ENCODE results near the gene FNBP1. TPM values are rescaled to one million over a fixed set of nuclear protein-coding genes. Genes with fewer than 3 reads are reported as not detected.

FNBP1 gene
- 10 to 100 TPM; 40.9 to 53.7 (median 47.7) TPM for polyA plus RNA-seq (ENCODE audit: insufficient read length in 3 of 3)
- long read RNA-seq, donor 1: 0 reads
- long read RNA-seq, donor 2, full-length matches to known transcripts: 2 of 15 reads
- long read RNA-seq, donor 2, partial matches to known transcripts: 13 of 15 reads
- long read RNA-seq, donor 2, other reads (novel, unspliced or antisense): 0 of 15 reads
- long read RNA-seq, donor 3, partial matches to known transcripts: 5 of 5 reads
- long read RNA-seq, donor 3, other reads (novel, unspliced or antisense): 0 of 5 reads
- long read RNA-seq, donor 4, partial matches to known transcripts: 7 of 7 reads
- long read RNA-seq, donor 4, other reads (novel, unspliced or antisense): 0 of 7 reads
- long read RNA-seq, donor 5: 0 reads
- long read RNA-seq, donor 6, full-length matches to known transcripts: 4 of 159 reads
- long read RNA-seq, donor 6, partial matches to known transcripts: 155 of 159 reads
- long read RNA-seq, donor 6, other reads (novel, unspliced or antisense): 0 of 159 reads
- long read RNA-seq, donor 7, full-length matches to known transcripts: 2 of 7 reads
- long read RNA-seq, donor 7, partial matches to known transcripts: 5 of 7 reads
- long read RNA-seq, donor 7, other reads (novel, unspliced or antisense): 0 of 7 reads
- long read RNA-seq, donor 8, partial matches to known transcripts: 7 of 7 reads
- long read RNA-seq, donor 8, other reads (novel, unspliced or antisense): 0 of 7 reads
- long read RNA-seq, donor 9, full-length matches to known transcripts: 1 of 159 reads
- long read RNA-seq, donor 9, partial matches to known transcripts: 158 of 159 reads
- long read RNA-seq, donor 9, other reads (novel, unspliced or antisense): 0 of 159 reads
- long read RNA-seq, donor 10, full-length matches to known transcripts: 2 of 42 reads
- long read RNA-seq, donor 10, partial matches to known transcripts: 29 of 42 reads
- long read RNA-seq, donor 10, other reads (novel, unspliced or antisense): 11 of 42 reads
- long read RNA-seq, donor 11, full-length matches to known transcripts: 2 of 14 reads
- long read RNA-seq, donor 11, partial matches to known transcripts: 12 of 14 reads
- long read RNA-seq, donor 11, other reads (novel, unspliced or antisense): 0 of 14 reads
- long read RNA-seq, donor 12, full-length matches to known transcripts: 2 of 74 reads
- long read RNA-seq, donor 12, partial matches to known transcripts: 72 of 74 reads
- long read RNA-seq, donor 12, other reads (novel, unspliced or antisense): 0 of 74 reads
- long read RNA-seq, donor 13, partial matches to known transcripts: 16 of 16 reads
- long read RNA-seq, donor 13, other reads (novel, unspliced or antisense): 0 of 16 reads
- long read RNA-seq, donor 14: 0 reads
- long read RNA-seq, donor 15, full-length matches to known transcripts: 3 of 38 reads
- long read RNA-seq, donor 15, partial matches to known transcripts: 30 of 38 reads
- long read RNA-seq, donor 15, other reads (novel, unspliced or antisense): 5 of 38 reads
- long read RNA-seq, donor 16, partial matches to known transcripts: 23 of 23 reads
- long read RNA-seq, donor 16, other reads (novel, unspliced or antisense): 0 of 23 reads

DNA sequence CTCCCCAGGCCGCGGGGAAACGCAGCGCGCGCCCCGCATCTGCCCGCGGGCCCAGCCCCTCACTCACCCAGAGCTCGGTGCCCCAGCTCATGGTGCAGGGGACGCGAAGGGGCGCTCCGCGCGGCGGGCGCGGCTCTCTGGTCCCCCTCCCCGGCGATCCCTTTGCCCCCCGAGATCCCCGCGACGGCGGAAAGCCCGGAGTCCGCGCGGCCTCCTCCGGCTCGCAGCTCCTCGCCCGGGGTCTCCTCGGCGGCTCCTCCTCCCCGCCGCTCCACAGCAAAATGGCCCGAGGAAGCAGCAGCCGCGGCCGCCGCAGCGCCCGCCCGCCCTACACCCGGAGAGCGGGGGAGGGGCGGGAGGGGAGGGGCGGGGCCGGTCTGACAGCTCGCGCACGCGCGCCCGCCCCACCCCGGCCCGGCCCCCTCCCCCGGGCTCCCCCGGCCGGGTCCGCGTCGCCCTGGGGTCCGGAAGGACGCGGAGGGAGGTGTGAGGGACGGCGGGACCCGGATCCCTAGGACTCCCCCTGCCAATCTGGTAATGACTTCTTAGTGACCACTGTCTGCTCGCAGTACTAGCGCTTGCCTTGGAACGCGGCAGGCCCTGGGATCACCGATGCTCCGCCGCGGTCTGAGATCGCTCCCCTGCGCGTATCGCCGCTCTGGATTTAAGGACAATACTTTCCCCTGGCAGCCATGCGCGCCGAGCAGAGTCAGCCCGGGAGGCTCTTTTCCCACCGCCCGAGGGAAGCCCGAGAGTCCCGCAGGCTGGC lies at the start of gene FNBP1:
FNBP1 (minus strand) TSS at position 305 of the 769 bp plus-strand sequence; CDS start at position 91, 214 bp downstream.
- peak; percentile 82 for DNase-seq

DNA sequence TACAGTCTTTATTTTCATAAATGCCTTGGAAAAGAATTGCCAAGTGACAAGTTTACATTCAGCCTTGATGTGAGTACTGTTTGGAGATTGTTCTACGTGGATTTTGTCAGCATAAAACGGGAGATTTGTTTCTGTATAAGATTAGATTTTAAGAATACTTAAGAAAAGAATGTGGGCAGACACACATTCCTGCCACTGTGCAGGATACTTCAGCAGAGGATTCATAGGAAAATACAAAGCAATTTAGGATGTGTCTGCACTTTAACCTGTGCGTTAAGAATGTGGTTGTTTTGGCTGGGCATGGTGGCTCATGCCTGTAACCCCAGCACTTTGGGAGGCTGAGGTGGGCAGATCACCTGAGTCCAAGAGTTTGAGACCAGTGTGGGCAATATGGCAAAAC lies 47.9 kb upstream of the FNBP1 start:
- no peak for DNase-seq

GRCh38 chr9:130089141-130089540 lies 46.2 kb upstream of the FNBP1 start:
- no peak for DNase-seq

DNA sequence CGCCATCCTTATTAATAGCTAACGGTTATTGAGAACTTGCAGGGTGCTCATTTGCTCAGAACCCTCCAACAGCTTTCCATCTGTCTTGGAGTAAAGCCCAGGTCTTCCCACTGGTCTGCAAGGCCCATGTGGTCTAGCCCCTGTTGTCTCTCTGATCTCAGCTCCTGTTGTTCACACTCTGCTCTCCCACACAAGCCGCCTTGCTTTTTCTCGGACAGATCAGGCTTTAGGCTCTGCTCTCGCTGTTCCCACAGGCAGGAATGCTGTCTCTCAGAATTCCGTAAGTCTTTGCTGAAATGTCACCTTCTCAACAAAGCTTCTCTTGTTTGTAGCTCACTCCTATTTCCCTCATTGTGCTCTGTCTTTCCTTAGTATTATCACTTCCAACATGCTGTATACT lies 45.1 kb upstream of the FNBP1 start:
- DNase-seq: no peak

GRCh38 chr9:130084337-130084736 lies 41.3 kb upstream of the FNBP1 start:
- DNase-seq: no peak

DNA sequence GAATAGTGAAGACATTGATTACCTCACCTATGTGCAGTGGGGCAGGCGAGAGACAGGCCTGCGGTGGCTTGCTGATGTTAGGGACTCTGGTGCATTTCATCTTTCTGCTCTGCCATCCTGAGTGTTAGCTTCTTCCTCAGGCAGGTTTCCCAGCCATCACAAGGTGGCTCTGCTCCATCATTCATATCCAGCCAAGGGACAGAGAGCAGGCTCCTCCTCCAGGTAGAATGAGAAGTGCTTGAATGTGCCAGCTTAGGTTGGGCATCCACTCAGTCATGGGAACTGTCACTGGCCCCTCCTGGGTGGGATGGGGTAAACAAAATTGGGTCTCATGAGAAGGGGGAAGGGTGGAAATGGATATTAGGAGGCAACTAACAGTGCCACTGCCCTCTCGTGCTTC lies 35.6 kb upstream of the FNBP1 start:
- DNase-seq: no peak

DNA sequence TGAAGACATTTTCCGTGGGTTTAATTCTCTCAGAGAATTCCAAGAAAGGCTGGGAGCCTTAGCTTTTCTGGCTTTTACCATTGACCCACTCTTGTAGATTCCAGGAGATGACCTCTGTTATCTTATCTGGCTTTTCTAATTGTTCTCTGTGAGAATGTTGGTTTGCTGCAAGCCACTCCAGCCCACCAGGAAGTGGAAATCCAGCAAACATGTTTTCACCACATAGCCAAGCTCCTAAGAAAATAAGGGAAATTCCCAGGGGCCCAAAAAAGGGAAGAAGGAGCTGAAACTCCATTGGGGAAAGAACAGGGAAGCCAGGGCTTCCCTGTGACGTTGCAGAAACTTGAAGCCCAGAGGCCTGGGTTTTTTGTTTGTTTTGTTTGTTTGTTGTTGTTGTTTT lies 30.4 kb upstream of the FNBP1 start:
- DNase-seq: peak; percentile 52

- no peak for DNase-seq
These were observed 29.7 kb upstream of the FNBP1 start for GRCh38 chr9:130072515-130073235.

- DNase-seq: no peak
These were observed 26.1 kb upstream of the FNBP1 start for GRCh38 chr9:130069048-130069447.

- no peak for DNase-seq
These were observed 21.6 kb upstream of the FNBP1 start for GRCh38 chr9:130064621-130065020.

DNA sequence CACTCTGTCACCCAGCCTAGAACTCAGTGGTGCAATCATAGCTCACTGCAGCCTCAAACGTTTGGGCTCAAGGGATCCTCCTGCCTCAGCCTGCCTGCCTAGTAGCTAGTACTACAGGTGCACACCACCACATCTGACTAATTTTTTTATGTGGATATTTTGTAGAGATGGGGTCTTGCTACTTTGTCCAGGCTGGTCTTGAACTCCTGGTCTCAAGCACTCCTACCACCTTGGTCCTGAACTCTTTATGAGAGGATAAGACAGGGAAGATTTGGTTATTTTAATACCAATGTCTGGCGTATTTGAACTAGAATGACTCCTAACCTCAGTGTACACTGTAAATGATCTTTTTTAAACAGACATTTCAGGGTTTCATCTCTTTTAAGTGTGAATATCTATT lies 19.8 kb upstream of the FNBP1 start:
- no peak for DNase-seq

DNA sequence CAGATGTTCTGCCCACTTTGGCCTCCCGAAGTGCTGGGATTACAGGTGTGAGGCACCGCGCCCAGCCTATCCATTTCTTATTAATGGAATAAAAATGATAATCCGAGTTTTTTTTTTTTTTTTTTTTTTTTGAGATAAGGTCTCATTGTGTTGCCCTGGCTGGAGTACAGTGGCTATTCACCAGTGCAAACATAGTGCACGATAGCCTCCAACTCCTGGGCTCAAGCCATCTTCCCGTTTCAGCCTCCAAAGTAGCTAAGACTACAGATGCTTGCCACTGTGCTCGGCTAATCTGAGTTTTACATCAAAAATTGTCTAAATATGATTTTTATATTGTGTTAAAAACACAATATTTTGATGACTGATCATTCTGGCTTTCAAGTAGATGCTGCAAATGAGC lies 17.3 kb upstream of the FNBP1 start:
- DNase-seq: no peak

- peak; percentile 27 for DNase-seq
These were observed 15.9 kb upstream of the FNBP1 start for GRCh38 chr9:130058887-130059286.

DNA sequence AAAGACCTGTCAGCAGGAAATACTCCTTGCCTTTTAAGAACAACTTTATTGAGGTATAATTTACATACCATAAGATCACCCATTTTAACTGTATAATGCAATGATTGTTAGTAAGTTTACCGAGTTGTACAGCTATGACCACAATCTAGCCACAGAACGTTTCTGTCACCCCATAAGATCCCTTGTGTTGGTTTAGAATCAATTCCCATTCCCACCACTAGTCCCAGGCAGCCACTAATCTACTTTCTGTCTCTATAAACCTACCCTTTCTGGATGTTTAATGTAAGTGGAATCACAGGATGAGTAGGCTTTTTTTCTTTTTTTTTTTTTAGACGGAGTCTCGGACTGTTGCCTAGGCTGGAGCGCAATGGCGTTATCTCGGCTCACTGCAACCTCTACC lies 15.2 kb upstream of the FNBP1 start:
- no peak for DNase-seq

GRCh38 chr9:130054820-130055219 lies 11.8 kb upstream of the FNBP1 start:
- DNase-seq: no peak

DNA sequence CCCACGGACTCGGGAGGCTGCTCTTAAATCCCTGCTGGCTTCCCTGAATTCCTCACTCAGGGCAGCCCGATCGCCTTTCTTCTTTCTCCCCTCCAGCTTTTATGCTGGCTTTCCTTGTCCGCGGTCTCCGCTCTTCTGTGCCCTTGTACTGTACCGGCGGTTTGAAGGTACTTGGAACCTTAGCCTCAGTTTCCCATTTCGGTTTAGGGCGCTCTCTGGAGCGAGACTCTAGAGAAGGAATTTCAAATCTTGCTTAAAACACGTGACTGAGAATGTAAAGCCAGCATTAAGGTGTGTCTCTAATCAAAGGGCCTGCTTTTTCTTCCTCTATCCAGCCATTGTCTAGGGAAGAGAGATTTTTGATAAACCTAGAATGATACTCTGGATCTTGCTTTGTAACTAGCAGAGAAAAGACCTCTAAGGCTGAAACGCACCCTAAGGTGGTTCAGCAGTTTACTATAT lies 11.4 kb upstream of the FNBP1 start:
- DNase-seq: no peak

DNA sequence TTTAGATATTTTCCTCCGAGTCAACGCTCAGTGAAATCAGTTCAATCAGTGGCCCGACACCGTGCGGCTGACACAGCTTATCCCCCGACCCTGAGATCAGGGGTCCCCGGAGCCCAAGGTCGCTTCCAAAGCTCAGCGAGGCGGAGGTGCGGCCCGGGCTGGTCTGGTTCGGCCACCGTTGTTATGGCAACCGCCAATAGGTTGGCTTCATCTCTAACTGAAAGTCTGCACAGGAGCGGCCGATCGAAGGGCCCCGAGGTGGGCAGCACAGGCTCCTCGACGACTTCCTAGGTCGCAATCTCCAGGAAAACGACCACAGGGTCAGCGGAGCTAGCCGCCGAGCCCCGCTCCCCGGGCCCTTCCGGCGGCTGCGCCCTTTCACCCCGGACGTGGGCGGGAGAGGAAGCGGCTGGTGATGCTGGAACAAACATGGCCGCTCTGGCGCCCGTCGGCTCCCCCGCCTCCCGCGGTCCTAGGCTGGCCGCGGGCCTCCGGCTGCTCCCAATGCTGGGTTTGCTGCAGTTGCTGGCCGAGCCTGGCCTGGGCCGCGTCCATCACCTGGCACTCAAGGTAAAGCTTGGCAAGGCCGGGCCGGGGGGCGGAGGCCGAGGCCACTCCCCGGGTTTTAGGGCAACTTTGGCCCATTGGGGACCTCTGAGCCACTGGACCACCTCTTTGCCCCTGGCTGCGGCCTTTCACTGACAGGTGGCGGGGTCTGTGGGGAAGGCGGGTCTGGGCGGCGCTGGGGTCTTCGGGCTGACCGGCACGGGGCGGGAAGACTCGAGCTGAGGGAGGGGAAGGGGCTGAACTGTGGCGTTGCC lies 10.7 kb upstream of the FNBP1 start, which contains the start of gene GPR107:
GPR107 (plus strand) TSS at position 403 of the 821 bp plus-strand sequence; CDS start at position 430, 27 bp downstream.
- DNase-seq: peak; percentile 84

DNA sequence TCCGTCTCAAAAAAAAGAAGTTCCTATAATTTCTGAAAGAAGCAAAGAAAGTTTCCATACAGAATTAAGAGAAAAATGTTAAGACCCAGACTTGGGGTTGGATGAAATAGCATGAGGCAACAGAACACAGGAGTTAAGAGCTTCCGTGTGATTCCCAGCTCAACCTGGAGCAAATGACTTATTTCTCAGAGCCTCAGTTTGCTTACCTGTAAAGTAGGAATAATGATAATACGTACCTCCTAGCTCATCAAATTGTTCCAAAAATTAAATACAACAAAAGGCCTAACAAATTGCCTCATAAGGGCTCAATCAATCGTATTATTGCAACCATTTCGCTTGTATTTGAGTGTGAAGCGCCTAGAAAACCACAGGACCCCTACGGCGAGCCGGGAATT lies 10.1 kb upstream of the FNBP1 start:
- DNase-seq: no peak

GRCh38 chr9:130051855-130052254 lies 8.9 kb upstream of the FNBP1 start:
- DNase-seq: no peak
